Liver (tissue), 9 donors: ENCODE data around the gene USP35. TPM values are rescaled to one million over a fixed set of nuclear protein-coding genes. Genes with fewer than 3 reads are reported as not detected.

Experiments used
- DNase-seq: peaks from one replicate; pipeline ENCODE4 v3.0.0-alpha.2; 2017; ENCODE audit warnings: low spot score
- H3K27ac ChIP-seq, 2 donors: one replicate each; pipeline ENCODE4 v1.7.0; 2013; ENCODE audit warnings: inconsistent platforms in 2 of 2, low read length in 2 of 2, control low read depth in 1 of 2, low read depth in 1 of 2, mild to moderate bottlenecking in 1 of 2
- H3K27me3 ChIP-seq, 4 donors: one replicate each; pipeline versions ENCODE4 v1.6.1 to v1.7.0; 2013; ENCODE audit warnings: low read length in 3 of 4, inconsistent platforms in 1 of 4, mild to moderate bottlenecking in 1 of 4, moderate library complexity in 1 of 4; ENCODE audit not compliant: control insufficient read depth in 4 of 4, insufficient read depth in 4 of 4
- H3K36me3 ChIP-seq, 4 donors: one replicate each; pipeline versions ENCODE4 v1.6.1 to v1.7.0; 2013; ENCODE audit warnings: low read length in 3 of 4, mild to moderate bottlenecking in 3 of 4, low read depth in 1 of 4, moderate library complexity in 1 of 4; ENCODE audit not compliant: control insufficient read depth in 4 of 4, insufficient read depth in 3 of 4
- H3K4me1 ChIP-seq, 4 donors: one replicate each; pipeline versions ENCODE4 v1.6.1 to v1.7.0; 2013; ENCODE audit warnings: low read length in 3 of 4, mild to moderate bottlenecking in 3 of 4, moderate library complexity in 1 of 4; ENCODE audit not compliant: control insufficient read depth in 4 of 4, insufficient read depth in 4 of 4
- H3K4me3 ChIP-seq, 3 donors: one replicate each; pipeline versions ENCODE4 v1.6.1 to v1.7.0; 2013; ENCODE audit warnings: low read length in 3 of 3, control low read depth in 1 of 3, low read depth in 1 of 3, mild to moderate bottlenecking in 1 of 3
- H3K9ac ChIP-seq, 2 donors: one replicate each; pipeline ENCODE4 v1.7.0; 2013; ENCODE audit warnings: low read length in 2 of 2, mild to moderate bottlenecking in 2 of 2, moderate library complexity in 2 of 2, control low read depth in 1 of 2, low read depth in 1 of 2
- H3K9me3 ChIP-seq, 4 donors: one replicate each; pipeline versions ENCODE4 v1.6.1 to v1.7.0; 2013; ENCODE audit warnings: low read length in 3 of 4; ENCODE audit not compliant: control insufficient read depth in 4 of 4
- ATF3 ChIP-seq: IDR thresholded peaks from 2 replicates; pipeline ENCODE4 v1.6.1; 2016; ENCODE audit warnings: antibody characterized with exemption
- EGR1 ChIP-seq, 2 donors: IDR thresholded peaks; 2 replicates each; pipeline ENCODE4 v1.6.1; 2016 to 2018; ENCODE audit warnings: antibody characterized with exemption in 2 of 2, low read depth in 2 of 2
- FOXA1 ChIP-seq: IDR thresholded peaks from 2 replicates; pipeline ENCODE4 v1.6.1; 2016; ENCODE audit warnings: antibody characterized with exemption
- FOXA2 ChIP-seq: IDR thresholded peaks from 2 replicates; pipeline ENCODE4 v1.6.1; 2016; ENCODE audit warnings: antibody characterized with exemption
- GABPA ChIP-seq, 2 donors: IDR thresholded peaks in 1 of 2; conservative IDR thresholded peaks in 1 of 2; 2 replicates each; pipeline ENCODE4 v1.6.1; 2016; ENCODE audit warnings: antibody characterized with exemption in 2 of 2, mild to moderate bottlenecking in 1 of 2, moderate library complexity in 1 of 2
- HNF4A ChIP-seq, 2 donors: conservative IDR thresholded peaks; 2 replicates each; pipeline ENCODE4 v1.6.1; 2016; ENCODE audit warnings: antibody characterized with exemption in 2 of 2, mild to moderate bottlenecking in 2 of 2
- HNF4G ChIP-seq: IDR thresholded peaks from 2 replicates; pipeline ENCODE4 v1.6.1; 2016; ENCODE audit warnings: antibody characterized with exemption
- JUND ChIP-seq, 2 donors: IDR thresholded peaks; 2 replicates each; pipeline ENCODE4 v1.6.1; 2016; ENCODE audit warnings: antibody characterized with exemption in 2 of 2
- NR2F2 ChIP-seq: IDR thresholded peaks from 2 replicates; pipeline ENCODE4 v1.6.1; 2016; ENCODE audit warnings: antibody characterized with exemption
- RAD21 ChIP-seq, 2 donors: IDR thresholded peaks; 2 replicates each; pipeline ENCODE4 v1.6.1; 2016; ENCODE audit warnings: antibody characterized with exemption in 2 of 2, mild to moderate bottlenecking in 2 of 2
- REST ChIP-seq: IDR thresholded peaks from 2 replicates; pipeline ENCODE4 v1.6.1; 2016; ENCODE audit warnings: antibody characterized with exemption, mild to moderate bottlenecking
- RXRA ChIP-seq, 2 donors: IDR thresholded peaks; 2 replicates each; pipeline ENCODE4 v1.6.1; 2017 to 2018; ENCODE audit warnings: antibody characterized with exemption in 2 of 2, mild to moderate bottlenecking in 1 of 2
- SP1 ChIP-seq: IDR thresholded peaks from 2 replicates; pipeline ENCODE4 v1.6.1; 2018; ENCODE audit warnings: antibody characterized with exemption, mild to moderate bottlenecking
- TAF1 ChIP-seq: conservative IDR thresholded peaks from 2 replicates; pipeline ENCODE4 v1.6.1; 2016; ENCODE audit warnings: antibody characterized with exemption, mild to moderate bottlenecking
- YY1 ChIP-seq: IDR thresholded peaks from 2 replicates; pipeline ENCODE4 v1.6.1; 2016; ENCODE audit warnings: antibody characterized with exemption, mild to moderate bottlenecking
- ZBTB33 ChIP-seq: IDR thresholded peaks from 2 replicates; pipeline ENCODE4 v1.6.1; 2016; ENCODE audit warnings: antibody characterized with exemption
- WGBS: extraction: QIAGEN DNeasy Blood & Tissue Kit; methylation state at CpG from one replicate; pipeline ENCODE4 v1.1.7; 2013; 5-methylcytosine and 5-hydroxymethylcytosine counted together
- polyA plus RNA-seq, 2 donors: library from polyadenylated mRNA; stranded (reverse) in 1 of 2; unstranded in 1 of 2; fragments of 200-250 nt in 1 of 2; fragments of >200 nt in 1 of 2; fragmentation: Nextera tagmentation in 1 of 2; extraction: Ambion mirVana in 1 of 2; gene quantifications; one replicate each; pipeline versions ENCODE4 v1.2.1 to v1.2.3, GENCODE V29; 2013 to 2015
- total RNA-seq, 2 donors: library from RNA; depleted of rRNA; stranded (reverse); fragments of >200 nt; gene quantifications; one replicate each; pipeline ENCODE4 v1.2.3, GENCODE V29; 2014
- TF ChIP-seq, protein P1 (sequence below): fragments of 150-350 bp; IDR thresholded peaks from 2 replicates; pipeline ENCODE4 v1.5.1; 2017; ENCODE audit warnings: improper control_type of control experiment, low read depth, low read length; ENCODE audit not compliant: missing input control
- TF ChIP-seq, protein P2 (sequence below): IDR thresholded peaks from 2 replicates; pipeline ENCODE4 v1.6.1; 2016; ENCODE audit warnings: antibody characterized with exemption
- donor health status: healthy.
- donor health status: healthy.
- donor health status: healthy.
- donor health status: healthy.
- donor health status: healthy.

The USP35 gene
- total and polyA plus RNA-seq, 4 donors, result 2.3 to 11.0 (median 4.8) TPM

- Histone ChIP-seq H3K27ac (peak overlapping the region; percentile 23 to 61), H3K27me3 (no peaks in the 10 kb centered on the region), H3K4me1 (peaks cover 21 to 67% (median 56%) of the 10 kb centered on the region in 4 donors), H3K9me3 (no peaks in the 10 kb centered on the region), H3K4me3 (no peak overlapping the region), H3K9ac (peak overlapping the region; percentile 15 to 29), H3K36me3 (no peaks in the 10 kb centered on the region)
- WGBS, result 18% methylated on average over 2 of the region's 2 CpGs
- no peak for DNase-seq
- peak; percentile 33 for TF ChIP-seq YY1
- TF ChIP-seq RXRA (IDR thresholded peaks at IDR 0.05), result peak; percentile 91 to 92
- TF ChIP-seq HNF4A (conservative IDR thresholded peaks at IDR 0.05), result peak; percentile 46 to 56
- TF ChIP-seq SP1, result peak; percentile 77
- peak; percentile 37 to 82 for TF ChIP-seq JUND (IDR thresholded peaks at IDR 0.05)
- peak; percentile 32 for TF ChIP-seq NR2F2
- TF ChIP-seq, protein P1, sequence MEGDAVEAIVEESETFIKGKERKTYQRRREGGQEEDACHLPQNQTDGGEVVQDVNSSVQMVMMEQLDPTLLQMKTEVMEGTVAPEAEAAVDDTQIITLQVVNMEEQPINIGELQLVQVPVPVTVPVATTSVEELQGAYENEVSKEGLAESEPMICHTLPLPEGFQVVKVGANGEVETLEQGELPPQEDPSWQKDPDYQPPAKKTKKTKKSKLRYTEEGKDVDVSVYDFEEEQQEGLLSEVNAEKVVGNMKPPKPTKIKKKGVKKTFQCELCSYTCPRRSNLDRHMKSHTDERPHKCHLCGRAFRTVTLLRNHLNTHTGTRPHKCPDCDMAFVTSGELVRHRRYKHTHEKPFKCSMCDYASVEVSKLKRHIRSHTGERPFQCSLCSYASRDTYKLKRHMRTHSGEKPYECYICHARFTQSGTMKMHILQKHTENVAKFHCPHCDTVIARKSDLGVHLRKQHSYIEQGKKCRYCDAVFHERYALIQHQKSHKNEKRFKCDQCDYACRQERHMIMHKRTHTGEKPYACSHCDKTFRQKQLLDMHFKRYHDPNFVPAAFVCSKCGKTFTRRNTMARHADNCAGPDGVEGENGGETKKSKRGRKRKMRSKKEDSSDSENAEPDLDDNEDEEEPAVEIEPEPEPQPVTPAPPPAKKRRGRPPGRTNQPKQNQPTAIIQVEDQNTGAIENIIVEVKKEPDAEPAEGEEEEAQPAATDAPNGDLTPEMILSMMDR, result no peak
- TF ChIP-seq REST, result no peak
- TF ChIP-seq TAF1, result no peak
- peak; percentile 16 to 40 for TF ChIP-seq RAD21 (IDR thresholded peaks at IDR 0.05)
- peak in 1 of 2 donors; percentile 56 for TF ChIP-seq EGR1 (IDR thresholded peaks at IDR 0.05; ENCODE audit: low read depth in 2 of 2)
- TF ChIP-seq GABPA (IDR thresholded peaks at IDR 0.05 in 1 of 2, conservative IDR thresholded peaks at IDR 0.05 in 1 of 2), result no peak
- peak; percentile 20 for TF ChIP-seq ATF3
- no peak for TF ChIP-seq FOXA1
- no peak for TF ChIP-seq FOXA2
- no peak for TF ChIP-seq ZBTB33
- TF ChIP-seq, protein P2, sequence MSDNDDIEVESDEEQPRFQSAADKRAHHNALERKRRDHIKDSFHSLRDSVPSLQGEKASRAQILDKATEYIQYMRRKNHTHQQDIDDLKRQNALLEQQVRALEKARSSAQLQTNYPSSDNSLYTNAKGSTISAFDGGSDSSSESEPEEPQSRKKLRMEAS, result peak; percentile 20
- peak; percentile 20 for TF ChIP-seq HNF4G
Observed at GRCh38 chr11:78163828-78164227, 24.9 kb upstream of the USP35 start.
